ENCODE measurements around the gene VSTM5. TPM values are rescaled to one million over a fixed set of nuclear protein-coding genes. Genes with fewer than 3 reads are reported as not detected.

Gene VSTM5
- total RNA-seq, 2 experiments from 2014 or later: not detected

DNA sequence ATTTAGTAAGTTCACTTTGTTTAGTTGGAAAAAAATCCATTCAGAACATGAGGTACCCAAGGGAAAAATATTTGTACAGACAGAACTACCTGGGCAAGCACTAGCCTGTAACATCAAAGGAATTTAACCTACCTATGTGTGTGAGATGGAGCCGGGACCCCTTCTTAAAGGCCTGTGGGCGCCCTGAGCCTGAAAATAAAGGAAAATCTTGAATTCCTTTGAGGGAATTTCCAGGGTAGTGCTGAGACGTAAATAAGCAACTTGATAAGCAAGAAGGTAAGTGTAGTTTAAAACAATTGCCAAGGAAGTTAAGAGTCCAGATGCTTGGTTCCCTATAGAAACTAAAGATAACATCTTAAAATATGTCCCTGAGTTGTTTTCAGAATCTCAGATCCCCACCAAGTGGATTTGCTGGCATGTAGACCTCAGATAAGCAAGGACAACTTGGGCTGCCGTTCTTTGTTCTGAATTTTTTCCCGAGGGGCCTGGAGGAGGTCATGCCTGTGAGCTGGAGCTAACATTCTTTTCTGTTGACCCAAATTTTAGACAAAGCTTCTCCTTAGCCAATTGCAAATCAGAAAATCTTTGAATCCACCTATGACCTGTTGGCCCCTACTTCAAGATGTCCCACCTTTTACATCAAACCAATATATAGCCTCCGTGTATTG is 35.3 kb downstream of the VSTM5 start:
- ChIA-PET POLR2A (no interaction called here), CTCF (no interaction called here)
- DNase-seq (no peak), ATAC-seq (no peak)
- Mint-ChIP-seq H3K9me3 (ENCODE audit: insufficient read depth) (no peaks in the 10 kb centered on the region), H3K27me3 (ENCODE audit: low read depth) (no peaks in the 10 kb centered on the region), H3K36me3 (ENCODE audit: low read depth) (peaks cover 48% of the 10 kb centered on the region), H3K4me1 (ENCODE audit: low read depth) (no peaks in the 10 kb centered on the region), H3K27ac (no peak overlapping the region), H3K4me3 (no peak overlapping the region)

DNA sequence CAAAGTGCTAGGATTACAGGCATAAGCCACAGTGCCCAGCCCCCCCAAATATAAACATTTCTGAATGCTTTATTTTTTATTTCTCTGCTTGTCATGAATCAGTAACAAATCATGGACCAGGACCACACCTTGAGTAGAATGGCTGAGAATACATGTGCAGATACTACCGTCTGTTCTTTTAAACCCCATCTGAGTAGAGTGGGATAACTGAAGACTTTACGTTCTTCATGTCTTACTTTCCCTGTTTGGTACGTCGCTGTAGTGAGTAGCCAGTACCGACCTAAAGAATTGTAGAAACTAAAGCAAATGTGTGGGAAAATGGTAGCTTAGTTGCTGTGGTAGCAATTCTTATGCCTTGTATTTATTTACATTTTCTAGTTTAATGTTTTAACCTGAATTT is 36.4 kb downstream of the VSTM5 start:
- POLR2A ChIA-PET: no interaction called here
- ATAC-seq: no peak
- Mint-ChIP-seq H3K27ac (no peak overlapping the region), H3K27me3 (ENCODE audit: low read depth) (no peaks in the 10 kb centered on the region), H3K9me3 (ENCODE audit: insufficient read depth) (no peaks in the 10 kb centered on the region), H3K36me3 (ENCODE audit: low read depth) (peaks cover 50% of the 10 kb centered on the region), H3K4me1 (ENCODE audit: low read depth) (no peaks in the 10 kb centered on the region), H3K4me3 (no peak overlapping the region)
- DNase-seq: no peak
- CTCF ChIA-PET: no interaction called here

DNA sequence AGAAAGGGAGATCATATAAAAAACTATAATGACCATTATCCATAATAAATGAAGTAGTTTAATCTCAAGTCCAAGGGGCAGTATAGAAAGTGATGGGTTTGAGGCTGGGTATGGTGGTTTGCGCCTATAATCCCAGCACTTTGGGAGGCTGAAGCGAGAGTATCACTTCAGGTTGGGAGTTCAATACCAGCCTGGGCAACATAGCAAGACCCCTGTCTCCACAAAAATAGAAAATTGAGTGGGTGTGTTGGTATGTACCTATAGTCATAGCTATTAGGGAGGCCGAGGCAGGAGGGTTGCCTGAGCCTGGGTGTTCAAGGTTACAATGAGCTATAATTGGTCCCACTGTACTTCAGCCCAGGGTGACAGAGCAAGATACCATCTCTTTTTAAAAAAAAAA is 42.4 kb downstream of the VSTM5 start:
- ChIA-PET POLR2A (interaction anchor here (0.6 to 0.9 kb wide), 2 partner anchors 67 to 104 kb away, joined by 3 to 4 read pairs; partner anchors contain the start of genes C11orf54 and TAF1D), CTCF (no interaction called here)
- H3K27me3 Mint-ChIP-seq (ENCODE audit: low read depth): no peaks in the 10 kb centered on the region
- peaks cover 69% of the 10 kb centered on the region for H3K36me3 Mint-ChIP-seq (ENCODE audit: low read depth)
- H3K4me1 Mint-ChIP-seq (ENCODE audit: low read depth): no peaks in the 10 kb centered on the region
- no peaks in the 10 kb centered on the region for H3K9me3 Mint-ChIP-seq (ENCODE audit: insufficient read depth)
- H3K4me3 Mint-ChIP-seq: no peak overlapping the region
- DNase-seq (no peak), ATAC-seq (no peak)
- H3K27ac Mint-ChIP-seq: no peak overlapping the region

DNA sequence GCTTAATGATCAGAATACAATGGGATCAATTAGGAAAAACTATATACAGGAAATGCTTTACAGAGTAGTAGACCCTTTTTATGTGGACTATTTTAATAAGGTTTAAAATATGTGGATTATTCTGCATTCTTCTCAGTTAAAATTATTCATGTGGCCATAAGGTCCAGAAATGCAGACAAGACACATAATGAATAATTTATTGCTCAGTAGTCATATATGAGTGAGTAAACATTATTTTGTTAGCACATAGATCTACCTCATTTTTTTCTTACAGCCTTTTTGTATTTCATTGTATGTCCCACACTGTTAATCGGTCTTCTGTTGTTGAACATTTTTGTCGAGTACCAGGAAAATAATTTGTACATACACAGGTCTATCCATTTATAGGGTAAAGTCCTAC is 45.5 kb downstream of the VSTM5 start:
- ATAC-seq (no peak), DNase-seq (no peak)
- no peak overlapping the region for H3K27ac Mint-ChIP-seq
- ChIA-PET POLR2A (no interaction called here), CTCF (no interaction called here)
- H3K27me3 Mint-ChIP-seq (ENCODE audit: low read depth): no peaks in the 10 kb centered on the region
- no peak overlapping the region for H3K4me3 Mint-ChIP-seq
- H3K4me1 Mint-ChIP-seq (ENCODE audit: low read depth): no peaks in the 10 kb centered on the region
- H3K36me3 Mint-ChIP-seq (ENCODE audit: low read depth): peaks cover 60% of the 10 kb centered on the region
- H3K9me3 Mint-ChIP-seq (ENCODE audit: insufficient read depth): no peaks in the 10 kb centered on the region

DNA sequence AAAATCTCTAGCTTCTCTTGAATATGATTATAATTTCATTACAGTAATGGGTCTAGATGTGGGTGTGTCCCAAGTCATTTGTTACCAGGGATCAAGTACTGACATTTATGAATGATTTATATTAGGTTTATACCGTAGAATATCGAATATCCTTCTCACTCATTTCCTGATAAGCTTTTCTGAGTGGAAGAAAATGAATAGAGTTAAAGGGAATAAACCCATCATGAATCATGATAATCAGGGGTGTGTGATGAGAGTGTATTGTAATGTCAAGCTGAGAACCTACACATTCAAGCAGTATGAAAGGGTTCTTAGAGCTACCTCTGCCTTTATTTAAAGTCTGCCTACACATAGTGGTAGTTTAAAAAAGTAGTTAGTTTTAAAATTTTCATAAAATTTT is 49.1 kb downstream of the VSTM5 start:
- DNase-seq (no peak), ATAC-seq (no peak)
- ChIA-PET POLR2A (interaction anchor here (0.7 to 2.8 kb wide), 2 partner anchors 17 to 60 kb away, joined by 3 to 8 read pairs; partner anchors contain the start of genes C11orf54, MED17 and TAF1D), CTCF (interaction anchor here (1.0 to 1.2 kb wide), 2 partner anchors 10 to 74 kb away, joined by 3 to 5 read pairs; no protein-coding TSS in a partner anchor)
- no peaks in the 10 kb centered on the region for H3K27me3 Mint-ChIP-seq (ENCODE audit: low read depth)
- H3K4me1 Mint-ChIP-seq (ENCODE audit: low read depth): no peaks in the 10 kb centered on the region
- peaks cover 65% of the 10 kb centered on the region for H3K36me3 Mint-ChIP-seq (ENCODE audit: low read depth)
- H3K4me3 Mint-ChIP-seq: no peak overlapping the region
- peak overlapping the region; percentile 11 for H3K27ac Mint-ChIP-seq
- H3K9me3 Mint-ChIP-seq (ENCODE audit: insufficient read depth): no peaks in the 10 kb centered on the region

DNA sequence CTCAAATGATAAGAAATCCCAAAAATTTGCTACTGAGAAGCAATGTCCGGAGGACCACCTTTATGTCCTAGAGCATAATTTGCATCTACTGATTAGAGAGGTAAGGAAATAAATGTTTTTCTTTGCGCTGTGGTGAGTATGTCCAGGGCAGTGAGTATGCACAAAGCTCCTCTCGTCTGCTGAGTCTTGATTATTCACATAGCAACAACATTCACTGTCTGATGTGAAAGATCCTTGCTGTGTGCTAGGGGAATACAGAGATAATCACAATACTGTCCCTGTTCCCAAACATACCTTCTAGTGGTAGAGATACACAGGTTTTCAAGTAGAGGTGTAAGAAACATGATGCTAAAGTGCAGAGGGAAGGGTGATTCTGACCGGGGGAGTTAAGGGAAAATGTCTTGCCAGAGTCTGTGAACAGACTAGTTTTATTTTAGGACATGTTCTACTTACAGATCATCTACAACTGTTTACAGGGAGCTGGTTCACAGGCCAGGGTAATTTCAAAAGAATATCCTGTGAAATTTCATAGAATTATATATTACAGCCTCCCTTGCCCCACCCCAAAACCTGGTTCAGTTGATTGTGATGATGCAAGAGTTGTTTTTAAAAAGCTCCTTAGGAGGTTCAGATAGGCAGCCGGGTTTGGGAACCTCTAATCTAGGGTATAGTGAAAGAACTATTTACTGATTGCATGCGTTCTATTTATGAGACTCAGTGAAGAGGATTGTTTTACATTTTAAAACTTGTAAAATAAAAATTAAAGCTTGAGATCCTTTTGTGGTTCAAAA is 53.8 kb downstream of the VSTM5 start:
- Mint-ChIP-seq H3K9me3 (ENCODE audit: insufficient read depth) (no peaks in the 10 kb centered on the region), H3K36me3 (ENCODE audit: low read depth) (peaks cover 66% of the 10 kb centered on the region), H3K27ac (peak overlapping the region; percentile 8), H3K27me3 (ENCODE audit: low read depth) (no peaks in the 10 kb centered on the region), H3K4me3 (no peak overlapping the region), H3K4me1 (ENCODE audit: low read depth) (peaks cover 2% of the 10 kb centered on the region)
- POLR2A ChIA-PET: interaction anchor here (0.9 to 1.5 kb wide), 2 partner anchors 13 to 55 kb away, joined by 3 read pairs; partner anchors contain the start of genes C11orf54, MED17 and TAF1D
- CTCF ChIA-PET: interaction anchor here (2.2 kb wide), 1 partner anchor 13 kb away, joined by 6 read pairs; the partner anchor contains the start of gene MED17
- DNase-seq (no peak), ATAC-seq (no peak)

DNA sequence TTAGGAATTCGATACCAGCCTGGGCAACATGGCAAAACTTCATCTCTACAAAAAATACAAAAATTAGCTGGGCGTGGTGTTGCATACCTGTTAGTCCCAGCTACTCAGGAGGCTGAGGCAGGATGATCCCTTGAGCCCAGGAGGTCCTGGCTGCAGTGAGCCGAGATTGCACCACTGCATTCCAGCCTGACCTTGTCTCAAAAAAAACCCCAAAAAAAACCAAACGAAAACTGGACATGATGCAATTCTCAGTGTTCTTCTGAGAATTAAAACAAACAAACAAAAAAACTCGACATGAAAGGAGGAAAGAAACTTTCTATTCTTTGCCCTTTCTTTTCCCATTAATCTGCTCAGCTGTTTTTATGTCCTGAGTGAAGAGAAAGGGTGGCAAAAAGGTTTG is 58.9 kb downstream of the VSTM5 start:
- no peak overlapping the region for H3K27ac Mint-ChIP-seq
- H3K4me3 Mint-ChIP-seq: no peak overlapping the region
- peaks cover 21% of the 10 kb centered on the region for H3K4me1 Mint-ChIP-seq (ENCODE audit: low read depth)
- no peak for ATAC-seq
- H3K27me3 Mint-ChIP-seq (ENCODE audit: low read depth): no peaks in the 10 kb centered on the region
- H3K36me3 Mint-ChIP-seq (ENCODE audit: low read depth): peaks cover 72% of the 10 kb centered on the region
- POLR2A ChIA-PET: no interaction called here
- CTCF ChIA-PET: interaction anchor here (1.4 kb wide), 1 partner anchor 10 kb away, joined by 5 read pairs; no protein-coding TSS in a partner anchor
- DNase-seq: no peak
- H3K9me3 Mint-ChIP-seq (ENCODE audit: insufficient read depth): no peaks in the 10 kb centered on the region

DNA sequence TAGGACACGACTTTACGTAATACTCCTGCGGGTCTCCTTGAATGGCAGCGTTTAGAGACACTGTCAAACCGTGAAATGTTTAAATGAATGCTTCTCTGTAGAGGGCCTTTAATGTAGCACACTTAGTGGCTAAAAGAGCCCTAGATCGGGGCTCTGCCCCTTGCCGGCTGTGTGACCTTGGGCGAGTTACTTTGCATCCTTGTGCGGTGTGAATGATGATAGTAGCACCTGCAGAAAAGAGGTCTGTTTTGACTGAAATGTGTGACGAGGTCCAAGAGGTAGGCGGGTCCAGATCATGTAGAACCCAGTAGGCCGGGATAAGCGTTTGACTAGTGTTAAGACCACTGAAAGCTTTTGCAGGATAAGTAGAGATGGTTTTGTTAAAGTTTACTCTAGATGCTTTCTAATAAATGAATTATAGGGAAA is 65.5 kb downstream of the VSTM5 start:
- ATAC-seq (peak; percentile 10), DNase-seq (no peak)
- H3K36me3 Mint-ChIP-seq (ENCODE audit: low read depth): peaks cover 46% of the 10 kb centered on the region
- ChIA-PET CTCF (no interaction called here), POLR2A (interaction anchor here (5.1 kb wide), 1 partner anchor 47 kb away, joined by 161 read pairs; the partner anchor contains the start of genes C11orf54 and TAF1D)
- peak overlapping the region; percentile 97 for H3K27ac Mint-ChIP-seq
- H3K27me3 Mint-ChIP-seq (ENCODE audit: low read depth): no peaks in the 10 kb centered on the region
- no peaks in the 10 kb centered on the region for H3K9me3 Mint-ChIP-seq (ENCODE audit: insufficient read depth)
- H3K4me3 Mint-ChIP-seq: peak overlapping the region; percentile 99
- peaks cover 46% of the 10 kb centered on the region for H3K4me1 Mint-ChIP-seq (ENCODE audit: low read depth)

DNA sequence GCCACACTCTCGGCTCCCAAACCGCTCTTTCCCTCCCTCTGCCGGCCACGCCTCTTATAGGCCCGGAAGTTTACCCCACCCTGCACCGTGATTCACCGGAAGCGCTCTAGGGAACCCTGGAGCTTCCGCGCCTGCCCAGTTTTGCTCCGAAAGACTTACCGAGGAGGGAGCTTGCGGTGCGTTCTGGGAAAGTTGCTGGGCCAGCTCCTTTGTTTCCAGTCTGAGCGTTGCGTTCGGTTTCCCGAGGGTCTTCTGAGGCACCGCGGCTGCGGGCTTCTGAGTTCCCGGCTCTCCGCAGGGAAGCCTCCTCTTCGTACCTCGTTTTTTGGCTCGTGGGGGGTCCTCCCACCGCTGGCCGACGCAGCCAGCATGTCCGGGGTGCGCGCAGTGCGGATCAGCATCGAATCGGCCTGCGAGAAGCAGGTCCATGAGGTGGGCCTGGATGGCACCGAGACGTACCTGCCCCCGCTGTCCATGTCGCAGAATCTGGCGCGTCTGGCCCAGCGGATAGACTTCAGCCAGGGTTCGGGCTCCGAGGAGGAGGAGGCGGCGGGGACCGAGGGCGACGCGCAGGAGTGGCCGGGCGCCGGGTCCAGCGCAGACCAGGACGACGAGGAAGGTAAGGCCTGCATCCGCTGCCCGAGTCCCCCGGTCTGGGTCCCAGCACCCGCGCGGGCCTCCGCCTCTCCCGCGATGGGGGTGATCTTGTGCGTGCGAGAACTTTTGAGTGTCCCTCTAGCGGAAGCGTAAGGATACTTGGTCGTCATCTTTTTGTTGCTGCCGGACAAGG is 66.1 kb downstream of the VSTM5 start, which contains the start of gene MED17:
Gene MED17, plus strand, starts transcription at position 138 of the 790 bp plus-strand sequence. Its CDS starts 232 bp downstream, at position 370.
- ATAC-seq (peak; percentile 96), DNase-seq (peak; percentile 93)
- ChIA-PET CTCF (interaction anchor here (0.8 to 3.2 kb wide), 7 partner anchors 10 to 52 kb away, joined by 3 to 45 read pairs (median 4); partner anchors contain the start of genes C11orf54 and TAF1D), POLR2A (interaction anchor here (0.6 to 5.1 kb wide), 25 partner anchors 8 to 1189 kb away, joined by 3 to 161 read pairs (median 3); partner anchors contain the start of genes C11orf54, CEP295, CWC15 and KDM4D)
- Mint-ChIP-seq H3K27me3 (ENCODE audit: low read depth) (no peaks in the 10 kb centered on the region), H3K4me1 (ENCODE audit: low read depth) (peaks cover 46% of the 10 kb centered on the region), H3K27ac (peak within 1 kb of the TSS; percentile 97), H3K4me3 (peak within 1 kb of the TSS; percentile 99), H3K36me3 (ENCODE audit: low read depth) (peaks cover 43% of the 10 kb centered on the region), H3K9me3 (ENCODE audit: insufficient read depth) (no peaks in the 10 kb centered on the region)

DNA sequence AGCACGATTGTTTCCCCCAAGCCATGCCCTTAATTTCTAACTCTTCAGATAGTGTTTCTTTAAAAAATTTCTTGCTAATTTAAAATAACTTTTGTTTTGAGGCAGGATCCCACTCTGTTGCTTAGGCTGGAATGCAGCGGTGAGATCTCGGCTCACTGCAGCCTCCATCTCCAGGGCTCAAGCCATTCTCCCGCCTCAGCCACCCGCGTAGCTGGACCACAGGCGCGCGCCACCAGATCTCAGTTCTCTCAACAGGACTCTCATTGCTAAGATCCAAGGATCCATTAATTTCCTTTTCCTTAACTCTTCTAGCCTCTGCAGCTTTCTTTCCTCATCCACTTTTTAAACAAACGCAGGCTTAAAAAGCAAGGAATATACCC is 66.7 kb downstream of the VSTM5 start:
- H3K4me1 Mint-ChIP-seq (ENCODE audit: low read depth): peaks cover 44% of the 10 kb centered on the region
- ChIA-PET CTCF (interaction anchor here (0.8 to 3.2 kb wide), 7 partner anchors 10 to 51 kb away, joined by 3 to 45 read pairs (median 4); partner anchors contain the start of genes C11orf54 and TAF1D), POLR2A (interaction anchor here (0.6 to 5.1 kb wide), 26 partner anchors 8 to 1190 kb away, joined by 3 to 161 read pairs (median 3); partner anchors contain the start of genes C11orf54, CEP295, CWC15 and KDM4D)
- peaks cover 38% of the 10 kb centered on the region for H3K36me3 Mint-ChIP-seq (ENCODE audit: low read depth)
- peak; percentile 50 for ATAC-seq
- no peaks in the 10 kb centered on the region for H3K9me3 Mint-ChIP-seq (ENCODE audit: insufficient read depth)
- H3K4me3 Mint-ChIP-seq: peak overlapping the region; percentile 99
- peak overlapping the region; percentile 97 for H3K27ac Mint-ChIP-seq
- no peaks in the 10 kb centered on the region for H3K27me3 Mint-ChIP-seq (ENCODE audit: low read depth)
- DNase-seq: no peak

DNA sequence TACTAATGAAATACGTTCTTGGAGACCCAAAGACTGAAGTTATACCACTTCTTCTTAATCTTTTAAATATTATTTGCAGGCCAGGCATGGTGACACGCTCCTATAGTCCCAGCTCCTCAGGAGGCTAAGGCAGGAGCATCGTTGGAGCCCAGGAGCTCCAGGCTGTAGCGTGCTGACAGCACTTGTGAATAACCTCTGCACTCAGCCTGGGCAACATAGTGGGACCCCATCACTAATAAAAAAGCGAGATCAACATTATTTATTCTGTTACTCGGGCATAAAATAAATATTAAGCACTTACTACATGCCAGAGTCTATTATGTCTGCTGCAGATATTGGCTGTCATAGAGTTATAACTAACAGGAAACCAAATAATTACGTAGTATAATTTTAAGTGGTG is 67.1 kb downstream of the VSTM5 start:
- Mint-ChIP-seq H3K4me1 (ENCODE audit: low read depth) (peaks cover 42% of the 10 kb centered on the region), H3K27me3 (ENCODE audit: low read depth) (no peaks in the 10 kb centered on the region), H3K27ac (peak overlapping the region; percentile 97), H3K4me3 (peak overlapping the region; percentile 99), H3K9me3 (ENCODE audit: insufficient read depth) (no peaks in the 10 kb centered on the region), H3K36me3 (ENCODE audit: low read depth) (peaks cover 36% of the 10 kb centered on the region)
- DNase-seq (no peak), ATAC-seq (no peak)
- ChIA-PET CTCF (interaction anchor here (0.9 to 3.2 kb wide), 6 partner anchors 9 to 51 kb away, joined by 3 to 45 read pairs (median 4); partner anchors contain the start of genes C11orf54 and TAF1D), POLR2A (interaction anchor here (0.6 to 5.1 kb wide), 13 partner anchors 14 to 1190 kb away, joined by 3 to 161 read pairs (median 3); partner anchors contain the start of genes C11orf54, CEP295, CWC15 and KDM4D)
